Astrocyte (in vitro differentiated cells and primary cell): ENCODE data around the gene CTDP1. TPM values are rescaled to one million over a fixed set of nuclear protein-coding genes. Genes with fewer than 3 reads are reported as not detected.

ENCODE experiments used
- DNase-seq: peaks from one replicate; pipeline ENCODE4 v3.0.0-alpha.2; 2010; ENCODE audit warnings: low read depth
- FAIRE-seq: peaks from 2 replicates; lab custom pipeline; 2011; peaks lifted over from hg19 to GRCh38; lab: Jason Lieb, UNC
- H2AFZ ChIP-seq: 2 replicates; pipeline ENCODE4 v1.6.0; 2012; ENCODE audit warnings: low read depth, low read length, inconsistent platforms
- H3K27ac ChIP-seq: 2 replicates; pipeline ENCODE4 v1.5.1; 2011; ENCODE audit warnings: low read depth, low read length, inconsistent platforms
- H3K27me3 ChIP-seq: 2 replicates; pipeline ENCODE4 v1.6.0; 2011; ENCODE audit warnings: low read length, inconsistent platforms; ENCODE audit not compliant: insufficient read depth
- H3K36me3 ChIP-seq: 2 replicates; pipeline ENCODE4 v1.5.1; 2011; ENCODE audit warnings: low read length, inconsistent platforms; ENCODE audit not compliant: insufficient read depth
- H3K4me1 ChIP-seq: 2 replicates; pipeline ENCODE4 v1.5.1; 2011; ENCODE audit warnings: low read length, inconsistent platforms; ENCODE audit not compliant: insufficient read depth
- H3K4me2 ChIP-seq: 2 replicates; pipeline ENCODE4 v1.6.0; 2012; ENCODE audit warnings: low read length, inconsistent platforms
- H3K4me3 ChIP-seq: 2 replicates; pipeline ENCODE4 v1.5.1; 2011; ENCODE audit warnings: low read depth, mild to moderate bottlenecking, low read length, inconsistent platforms; ENCODE audit not compliant: insufficient read depth
- H3K79me2 ChIP-seq: 2 replicates; pipeline ENCODE4 v1.6.0; 2012; ENCODE audit warnings: mild to moderate bottlenecking, low read length, inconsistent platforms; ENCODE audit not compliant: insufficient read depth
- H3K9ac ChIP-seq: 2 replicates; pipeline ENCODE4 v1.6.0; 2012; ENCODE audit warnings: mild to moderate bottlenecking, low read length, inconsistent platforms
- H3K9me3 ChIP-seq: 2 replicates; pipeline ENCODE4 v1.5.1; 2012; ENCODE audit warnings: low read depth, mild to moderate bottlenecking, low read length, inconsistent platforms; ENCODE audit not compliant: insufficient read depth
- H4K20me1 ChIP-seq: 2 replicates; pipeline ENCODE4 v1.6.0; 2012; ENCODE audit warnings: low read length, inconsistent platforms; ENCODE audit not compliant: insufficient read depth
- H3K27ac Mint-ChIP-seq: one replicate; pipeline ENCODE4 v1.8.0; 2021; ENCODE audit warnings: mild to moderate bottlenecking, mixed read lengths; ENCODE audit not compliant: unreplicated experiment
- H3K27me3 Mint-ChIP-seq: one replicate; pipeline ENCODE4 v1.8.0; 2021; ENCODE audit warnings: low read depth, mixed read lengths; ENCODE audit not compliant: unreplicated experiment
- H3K36me3 Mint-ChIP-seq: one replicate; pipeline ENCODE4 v1.8.0; 2021; ENCODE audit warnings: low read depth, mixed read lengths; ENCODE audit not compliant: unreplicated experiment
- H3K4me1 Mint-ChIP-seq: one replicate; pipeline ENCODE4 v1.8.0; 2021; ENCODE audit warnings: low read depth, mixed read lengths; ENCODE audit not compliant: unreplicated experiment
- H3K4me3 Mint-ChIP-seq: one replicate; pipeline ENCODE4 v1.8.0; 2021; ENCODE audit warnings: mild to moderate bottlenecking, moderate library complexity, mixed read lengths; ENCODE audit not compliant: unreplicated experiment
- H3K9me3 Mint-ChIP-seq: one replicate; pipeline ENCODE4 v1.8.0; 2021; ENCODE audit warnings: mild to moderate bottlenecking, mixed read lengths; ENCODE audit not compliant: unreplicated experiment
- CTCF ChIP-seq: IDR thresholded peaks from 2 replicates; pipeline ENCODE4 v1.5.1; 2011; ENCODE audit warnings: low read depth, mild to moderate bottlenecking, inconsistent platforms, low read length, moderate library complexity; ENCODE audit not compliant: insufficient read depth
- EZH2 ChIP-seq: IDR thresholded peaks from 2 replicates; pipeline ENCODE4 v1.6.1; 2012; ENCODE audit warnings: mild to moderate bottlenecking, low read length, inconsistent platforms; ENCODE audit not compliant: insufficient read depth
- total RNA-seq: library from RNA; stranded (reverse); gene quantifications from 2 replicates; pipeline ENCODE4 v1.2.1, GENCODE V29; 2021

CTDP1 gene
- total RNA-seq, 1 donor from 2014 or later: 31.7 TPM

DNA sequence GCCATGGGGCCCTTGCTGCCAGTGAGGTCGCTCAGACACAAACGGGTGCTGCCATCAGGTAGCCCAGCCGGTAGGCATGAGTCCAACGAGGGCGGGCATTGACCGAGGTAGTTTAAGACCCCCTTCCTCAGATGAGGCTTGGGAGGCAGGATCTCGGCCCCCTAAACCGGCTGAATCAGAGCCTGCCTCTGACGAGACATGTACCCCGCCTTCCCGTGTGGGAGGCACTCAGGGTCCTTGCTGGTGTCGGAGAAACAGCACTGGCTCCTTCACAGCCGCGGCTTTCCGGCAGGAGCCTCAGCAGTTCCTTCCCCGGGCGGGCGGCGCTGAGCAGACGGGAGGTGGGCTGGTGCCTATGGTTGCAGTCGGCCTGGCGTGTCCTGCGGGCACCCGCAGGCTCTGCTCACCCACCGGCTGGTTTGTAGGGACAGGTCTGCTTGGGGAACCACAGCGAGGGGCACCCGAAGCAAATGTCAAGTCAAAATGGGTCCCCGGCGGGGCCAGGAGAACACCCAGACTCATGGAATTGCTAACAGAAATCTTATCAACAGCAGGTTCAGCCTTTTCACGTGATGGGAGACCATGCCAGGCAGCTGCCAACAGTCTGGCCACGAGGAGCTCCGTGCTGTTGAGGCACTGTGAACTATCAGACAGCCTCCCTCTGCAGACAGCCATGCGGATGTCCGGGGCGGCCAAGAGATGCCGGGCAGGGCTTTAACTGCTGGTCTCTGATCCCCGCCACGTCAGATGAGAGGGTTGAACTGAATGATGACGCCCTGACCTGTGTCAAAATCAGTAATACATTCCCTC lies 121.0 kb downstream of the CTDP1 start:
- FAIRE-seq (no peak), DNase-seq (no peak)
- H3K27ac Mint-ChIP-seq: no peak overlapping the region
- H3K4me1 Mint-ChIP-seq: peaks cover 7% of the 10 kb centered on the region
- H3K4me1 ChIP-seq: no peaks in the 10 kb centered on the region
- H3K79me2 ChIP-seq: no peaks in the 10 kb centered on the region
- no peak overlapping the region for H3K4me2 ChIP-seq
- H3K27me3 ChIP-seq: peaks cover 26% of the 10 kb centered on the region
- no peak overlapping the region for H2AFZ ChIP-seq
- H4K20me1 ChIP-seq: peaks cover 9% of the 10 kb centered on the region
- H3K36me3 ChIP-seq: no peaks in the 10 kb centered on the region
- H3K4me3 Mint-ChIP-seq: no peak overlapping the region
- no peak overlapping the region for H3K9ac ChIP-seq
- no peak overlapping the region for H3K4me3 ChIP-seq
- H3K9me3 Mint-ChIP-seq: no peaks in the 10 kb centered on the region
- no peaks in the 10 kb centered on the region for H3K9me3 ChIP-seq
- peaks cover 57% of the 10 kb centered on the region for H3K27me3 Mint-ChIP-seq
- H3K36me3 Mint-ChIP-seq: no peaks in the 10 kb centered on the region
- H3K27ac ChIP-seq: no peak overlapping the region
- TF ChIP-seq CTCF (no peak), EZH2 (no peak)

GRCh38 chr18:79801217-79801616 lies 121.6 kb downstream of the CTDP1 start:
- Histone ChIP-seq H3K27ac (no peak overlapping the region), H3K4me1 (no peaks in the 10 kb centered on the region), H3K9ac (no peak overlapping the region), H4K20me1 (peaks cover 9% of the 10 kb centered on the region), H3K27me3 (peaks cover 26% of the 10 kb centered on the region), H3K79me2 (no peaks in the 10 kb centered on the region), H2AFZ (no peak overlapping the region), H3K4me3 (no peak overlapping the region), H3K9me3 (no peaks in the 10 kb centered on the region), H3K36me3 (no peaks in the 10 kb centered on the region), H3K4me2 (no peak overlapping the region)
- H3K4me1 Mint-ChIP-seq: peaks cover 4% of the 10 kb centered on the region
- DNase-seq (no peak), FAIRE-seq (no peak)
- no peak overlapping the region for H3K27ac Mint-ChIP-seq
- no peaks in the 10 kb centered on the region for H3K9me3 Mint-ChIP-seq
- TF ChIP-seq CTCF (no peak), EZH2 (no peak)
- H3K27me3 Mint-ChIP-seq: peaks cover 58% of the 10 kb centered on the region
- H3K36me3 Mint-ChIP-seq: no peaks in the 10 kb centered on the region
- no peak overlapping the region for H3K4me3 Mint-ChIP-seq

GRCh38 chr18:79801641-79802040 lies 122.0 kb downstream of the CTDP1 start:
- Mint-ChIP-seq H3K4me3 (no peak overlapping the region), H3K27ac (no peak overlapping the region), H3K27me3 (peaks cover 55% of the 10 kb centered on the region), H3K4me1 (peaks cover 3% of the 10 kb centered on the region), H3K9me3 (no peaks in the 10 kb centered on the region), H3K36me3 (no peaks in the 10 kb centered on the region)
- FAIRE-seq (no peak), DNase-seq (no peak)
- Histone ChIP-seq H3K27ac (no peak overlapping the region), H3K4me1 (no peaks in the 10 kb centered on the region), H3K4me2 (no peak overlapping the region), H3K9ac (no peak overlapping the region), H4K20me1 (peaks cover 8% of the 10 kb centered on the region), H3K79me2 (no peaks in the 10 kb centered on the region), H2AFZ (no peak overlapping the region), H3K9me3 (no peaks in the 10 kb centered on the region), H3K36me3 (no peaks in the 10 kb centered on the region), H3K27me3 (peaks cover 24% of the 10 kb centered on the region), H3K4me3 (no peak overlapping the region)
- no peak for TF ChIP-seq EZH2
- TF ChIP-seq CTCF: no peak
